Measurements from ENCODE around the gene STX5.
"Not testable (repeated sequence)": the region's sequence is repeated elsewhere in the genome, so short reads cannot be mapped to it uniquely, and the experiment has no call there.

The STX5 gene

DNA sequence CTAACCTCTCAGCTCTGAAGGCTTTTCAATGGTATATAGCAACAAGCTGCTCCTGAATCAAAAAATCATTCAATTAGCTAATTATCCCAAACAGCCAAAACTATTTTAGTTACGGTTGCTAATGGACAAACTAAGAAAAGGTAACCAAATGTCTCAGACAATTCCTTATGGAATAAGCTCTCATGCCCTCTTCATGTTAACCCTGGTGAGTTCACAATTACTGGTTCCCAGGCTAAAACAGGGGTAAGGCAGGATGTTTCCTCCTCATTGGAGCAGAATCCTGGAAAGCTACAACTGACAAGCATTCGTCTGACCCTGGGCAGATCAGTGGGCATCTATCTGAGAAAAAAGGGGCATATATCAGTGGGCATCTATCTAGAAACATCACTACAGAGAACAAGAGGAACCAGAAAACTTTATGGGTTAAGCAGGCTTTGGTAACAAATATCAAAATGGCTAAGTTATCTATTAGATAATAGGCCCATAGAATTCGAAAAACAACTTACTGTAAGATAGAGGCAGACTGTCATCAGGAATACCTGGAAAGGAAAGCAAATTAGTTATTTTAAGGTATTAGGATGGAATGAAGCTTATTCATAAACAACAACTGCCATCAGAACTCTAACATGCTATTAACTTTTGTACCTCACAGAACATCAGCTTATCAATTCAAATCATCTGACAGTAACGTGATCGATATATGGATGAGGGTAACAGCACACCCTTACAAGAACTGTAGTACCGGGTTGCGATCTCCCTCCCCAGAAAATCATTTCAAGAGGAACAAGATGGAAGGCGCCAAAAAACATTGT, 22.4 kb upstream of the STX5 start:
- no peak for DNase-seq

DNA sequence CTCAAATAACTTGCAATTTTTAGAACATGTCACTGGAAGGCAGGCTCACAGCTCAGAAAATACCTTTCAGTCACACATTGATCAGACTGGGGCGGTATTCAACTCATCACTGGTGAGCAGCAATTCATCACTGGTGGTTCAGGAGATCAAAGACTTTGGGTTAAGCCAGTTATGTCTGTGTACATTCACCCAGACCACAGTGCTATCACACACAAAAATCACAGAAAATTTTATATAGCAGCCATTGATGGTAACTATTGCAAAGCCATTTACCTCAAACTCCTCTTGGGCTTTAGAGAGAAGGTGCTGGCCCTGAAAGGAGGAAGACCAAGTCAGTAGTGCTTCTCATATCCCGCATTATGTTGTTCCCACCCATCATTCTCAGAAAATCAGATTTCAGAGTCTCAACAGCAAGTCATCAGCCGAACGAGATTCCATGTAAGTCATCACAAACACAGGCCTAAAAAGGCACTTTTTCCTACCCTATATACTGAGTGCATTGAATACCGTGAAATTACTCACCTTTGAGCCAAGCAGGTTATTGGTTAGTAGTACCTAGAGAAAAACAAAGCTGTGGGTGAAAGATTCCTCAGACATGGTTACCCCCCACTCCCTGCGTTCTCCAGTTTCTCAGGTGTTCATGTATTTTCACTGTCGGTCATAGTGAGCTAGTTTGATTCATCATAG, 21.6 kb upstream of the STX5 start:
- DNase-seq, result no peak

DNA sequence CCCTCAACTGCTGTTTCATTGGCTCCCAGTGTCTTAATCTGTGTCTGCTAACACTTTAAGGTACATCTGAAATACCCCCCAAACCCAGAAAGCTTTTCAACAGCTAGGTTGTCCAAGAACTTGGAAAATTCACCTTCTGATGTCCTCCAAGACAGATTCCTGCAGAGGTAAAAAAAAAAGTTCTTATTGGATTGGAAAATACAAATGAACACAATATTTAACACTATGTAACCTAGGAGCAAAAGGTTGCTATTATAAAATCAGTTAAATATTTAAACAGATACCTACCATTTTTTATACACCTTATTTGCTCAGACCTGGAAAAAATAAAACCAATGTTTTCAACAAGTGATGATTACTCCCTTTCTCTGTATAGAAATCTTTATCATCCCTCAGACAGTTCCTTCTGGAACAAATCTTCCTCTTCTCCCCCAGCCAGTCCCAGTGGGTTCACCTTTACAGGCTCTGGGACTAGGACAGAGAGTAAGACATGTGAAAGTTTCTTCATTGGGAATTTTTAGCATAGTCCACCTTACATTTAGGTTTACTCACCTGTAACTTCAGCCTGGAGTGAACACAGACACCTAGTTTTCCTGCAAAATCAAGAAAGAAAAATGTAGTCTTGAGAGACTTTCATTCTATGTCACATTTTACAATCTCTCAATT, 20.8 kb upstream of the STX5 start:
- DNase-seq, result no peak

DNA sequence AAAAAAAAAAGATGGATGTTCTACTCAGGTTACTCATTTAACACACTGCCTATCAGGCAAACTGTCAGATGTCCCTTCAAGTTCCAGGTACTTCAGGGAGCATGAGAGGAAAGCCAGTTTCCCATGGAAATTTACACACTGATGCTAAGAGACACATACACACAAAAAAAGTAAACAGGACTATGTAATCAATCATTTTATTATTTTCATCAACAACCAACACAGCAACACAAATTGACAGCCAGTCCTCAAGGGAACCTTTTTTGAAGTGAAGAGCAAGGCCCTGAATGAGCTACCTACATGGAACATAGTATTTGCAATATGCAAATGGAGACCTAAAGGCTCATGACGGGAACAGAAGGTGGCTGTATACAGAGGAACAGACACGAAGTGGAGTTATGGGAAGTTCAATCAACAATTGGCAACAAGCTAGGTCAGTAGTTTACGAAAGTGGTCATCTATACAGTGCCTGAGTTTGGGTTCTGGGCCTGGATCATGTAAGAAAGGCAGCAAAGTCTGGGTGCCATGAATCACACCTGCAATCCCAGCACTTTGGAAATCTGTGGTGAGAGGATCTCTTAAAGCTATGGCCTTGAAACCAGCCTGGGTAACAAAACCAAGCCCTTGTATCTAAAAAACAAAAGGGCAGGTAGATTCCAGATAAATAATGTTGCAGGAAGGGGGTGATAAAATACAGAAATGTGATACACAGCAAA, 20.1 kb upstream of the STX5 start:
- DNase-seq, result no peak

DNA sequence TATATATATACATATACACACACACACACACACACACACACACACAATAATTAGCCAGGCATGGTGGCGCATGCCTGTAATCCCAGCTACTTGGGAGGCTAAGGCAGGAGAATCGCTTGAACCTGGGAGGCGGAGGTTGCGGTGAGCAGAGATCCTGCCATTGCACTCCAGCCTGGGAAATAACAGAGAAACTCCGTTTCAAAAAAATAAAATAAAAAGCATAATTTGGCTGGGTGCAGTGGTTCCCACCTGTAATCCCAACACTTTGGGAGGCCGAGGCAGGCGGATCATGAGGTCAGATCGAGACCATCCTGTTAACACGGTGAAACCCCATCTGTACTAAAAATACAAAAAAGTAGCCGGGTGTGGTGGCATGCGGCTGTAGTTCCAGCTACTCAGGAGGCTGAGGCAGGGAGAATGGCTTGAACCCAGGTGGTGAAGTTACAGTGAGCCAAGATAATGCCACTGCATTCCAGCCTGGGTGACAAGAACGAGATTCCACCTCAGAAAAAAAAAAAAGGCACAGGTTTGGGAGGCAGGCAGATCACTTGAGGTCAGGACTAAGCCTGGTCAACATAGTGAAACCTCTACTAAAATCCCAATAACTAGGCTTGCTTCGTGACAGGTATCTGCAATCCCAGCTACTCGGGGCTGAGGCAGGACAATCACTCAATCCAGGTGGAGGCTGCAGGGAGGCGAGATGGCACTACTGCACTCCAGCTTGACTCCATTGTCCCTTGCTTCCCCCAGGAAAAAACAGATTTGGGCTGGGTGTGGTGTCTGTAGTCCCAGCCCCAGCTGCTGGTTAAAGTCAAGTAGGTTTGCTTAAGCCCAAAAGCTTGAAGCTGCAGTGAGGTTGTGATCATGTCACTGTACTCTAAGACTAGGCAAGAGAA, 19.3 kb upstream of the STX5 start:
- DNase-seq, result no peak

DNA sequence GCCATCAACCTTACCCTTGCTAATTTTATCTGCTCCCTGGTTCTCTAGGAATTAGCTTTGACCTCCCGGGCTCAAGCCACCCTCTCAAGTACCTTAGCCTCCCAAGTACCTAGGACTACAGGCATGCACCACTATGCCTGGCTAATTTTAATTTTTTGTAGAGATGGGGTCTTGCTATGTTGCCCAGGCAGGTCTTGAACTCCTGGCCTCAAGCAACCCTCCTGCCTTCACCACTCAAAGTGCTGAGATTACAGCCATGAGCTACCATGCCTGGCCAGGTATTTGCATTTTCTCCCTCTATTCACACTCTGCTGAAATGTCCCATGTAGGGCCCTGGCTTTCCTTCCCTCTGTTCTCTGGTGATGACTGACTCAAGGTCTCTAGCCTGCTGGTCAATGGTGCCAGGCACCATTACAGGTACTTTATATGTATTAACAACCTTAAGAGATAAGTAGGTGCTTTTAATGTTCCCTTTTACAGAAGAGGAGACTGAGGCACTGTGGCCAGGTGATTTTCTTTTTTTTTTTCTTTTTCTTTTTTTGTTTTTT, 16.0 kb upstream of the STX5 start:
- DNase-seq, result no peak

DNA sequence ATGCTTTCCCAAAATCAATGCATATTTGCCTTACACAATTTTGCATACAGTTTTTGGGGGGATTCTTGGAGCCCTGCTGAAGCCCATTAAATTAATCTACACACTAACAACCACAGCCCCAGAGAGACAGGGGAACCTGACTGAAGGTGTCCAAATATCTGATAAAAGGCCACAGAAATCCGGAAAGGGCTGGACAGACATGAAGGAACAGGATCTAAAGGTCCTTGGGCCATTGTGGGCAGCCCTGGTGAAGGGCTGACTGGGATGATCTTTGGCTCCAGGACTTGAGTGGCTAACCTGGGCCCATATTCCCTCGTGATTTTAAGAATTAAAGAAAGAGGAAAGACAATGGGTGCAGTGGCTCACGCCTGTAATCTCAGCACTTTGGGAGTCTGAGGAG, 14.3 kb upstream of the STX5 start:
- no peak for DNase-seq

DNA sequence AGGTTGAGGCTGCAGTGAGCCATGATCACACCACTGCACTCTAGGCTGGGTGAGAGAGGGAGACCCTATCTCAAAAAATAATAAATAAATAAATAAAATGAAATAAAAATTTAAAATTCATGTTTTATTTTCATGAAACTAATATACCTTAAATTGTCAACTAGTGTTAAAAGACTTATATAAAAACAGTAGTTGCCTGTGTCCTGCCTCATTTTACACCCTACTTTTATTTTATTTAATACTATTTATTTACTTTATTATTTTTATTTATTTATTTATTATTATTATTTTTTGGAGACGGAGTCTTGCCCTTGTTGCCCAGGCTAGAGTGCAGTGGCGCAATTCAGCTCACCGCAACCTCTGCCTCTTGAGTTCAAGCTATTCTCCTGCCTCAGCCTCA, 12.3 kb upstream of the STX5 start:
- no peak for DNase-seq

DNA sequence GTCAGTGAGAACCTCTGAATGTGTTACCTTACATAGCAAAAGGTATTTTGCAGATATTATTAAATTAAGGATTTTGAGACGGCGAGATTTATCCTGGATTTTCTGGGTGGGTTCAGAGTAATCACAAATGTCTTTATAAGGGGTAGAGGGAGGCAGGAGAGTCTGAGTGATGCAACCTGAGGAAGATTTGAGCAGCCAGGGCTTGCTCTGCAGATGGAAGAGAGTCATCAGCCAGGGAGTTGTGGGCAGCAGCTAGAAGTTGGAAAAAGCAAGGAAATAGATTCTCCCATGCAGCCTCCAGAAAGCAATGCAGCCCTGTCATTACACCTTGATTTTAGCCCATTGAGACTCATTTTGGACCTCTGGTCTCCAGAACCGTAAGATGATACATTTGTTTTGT, 11.6 kb upstream of the STX5 start:
- DNase-seq, result no peak

DNA sequence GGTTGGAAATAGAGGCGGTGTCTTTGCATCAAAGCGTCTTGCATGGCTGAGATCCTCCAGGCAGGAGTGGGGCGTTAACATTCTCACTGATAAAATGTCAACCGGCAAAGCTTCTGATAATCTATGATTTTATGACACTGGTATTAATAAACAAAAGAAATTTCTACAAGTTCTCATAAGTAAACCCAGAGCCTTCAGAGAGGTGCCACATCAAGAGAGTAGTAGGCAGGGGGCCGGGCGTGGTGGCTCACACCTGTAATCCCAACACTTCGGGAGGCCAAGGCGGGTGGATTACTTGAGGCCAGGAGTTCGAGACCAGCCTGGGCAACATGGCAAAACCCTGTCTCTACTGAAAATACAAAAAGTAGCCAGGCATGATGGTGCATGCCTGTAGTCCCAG, 11.0 kb upstream of the STX5 start:
- not testable (repeated sequence) for DNase-seq

DNA sequence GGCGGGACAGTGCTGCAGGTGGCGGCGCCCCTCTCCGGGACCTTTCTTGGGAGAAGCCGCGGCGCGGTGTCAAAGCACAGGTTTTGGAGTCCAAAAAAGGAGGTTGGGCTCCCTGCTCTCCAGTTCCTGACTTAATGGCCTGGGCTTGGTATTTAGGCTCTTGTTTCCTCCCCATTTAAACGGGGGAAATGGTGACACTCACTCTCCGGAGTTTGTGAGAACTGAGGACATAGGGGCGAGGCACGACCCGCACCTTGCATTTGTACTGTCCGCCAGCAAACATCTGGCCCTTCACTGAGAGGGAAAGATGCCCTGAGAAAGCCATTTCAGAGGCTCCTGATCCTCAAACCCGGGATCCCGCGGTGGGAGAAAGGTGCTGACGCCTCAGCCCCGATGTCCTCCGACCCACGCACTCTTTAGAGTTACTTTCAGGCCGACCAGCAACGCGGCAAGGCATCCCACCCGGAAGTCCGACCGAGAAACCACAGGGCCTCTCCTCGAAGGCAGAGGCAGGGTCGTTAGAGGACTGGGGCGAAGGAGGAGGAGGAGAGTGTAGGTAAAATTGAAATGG, 10.4 kb upstream of the STX5 start:
- no peak for DNase-seq

DNA sequence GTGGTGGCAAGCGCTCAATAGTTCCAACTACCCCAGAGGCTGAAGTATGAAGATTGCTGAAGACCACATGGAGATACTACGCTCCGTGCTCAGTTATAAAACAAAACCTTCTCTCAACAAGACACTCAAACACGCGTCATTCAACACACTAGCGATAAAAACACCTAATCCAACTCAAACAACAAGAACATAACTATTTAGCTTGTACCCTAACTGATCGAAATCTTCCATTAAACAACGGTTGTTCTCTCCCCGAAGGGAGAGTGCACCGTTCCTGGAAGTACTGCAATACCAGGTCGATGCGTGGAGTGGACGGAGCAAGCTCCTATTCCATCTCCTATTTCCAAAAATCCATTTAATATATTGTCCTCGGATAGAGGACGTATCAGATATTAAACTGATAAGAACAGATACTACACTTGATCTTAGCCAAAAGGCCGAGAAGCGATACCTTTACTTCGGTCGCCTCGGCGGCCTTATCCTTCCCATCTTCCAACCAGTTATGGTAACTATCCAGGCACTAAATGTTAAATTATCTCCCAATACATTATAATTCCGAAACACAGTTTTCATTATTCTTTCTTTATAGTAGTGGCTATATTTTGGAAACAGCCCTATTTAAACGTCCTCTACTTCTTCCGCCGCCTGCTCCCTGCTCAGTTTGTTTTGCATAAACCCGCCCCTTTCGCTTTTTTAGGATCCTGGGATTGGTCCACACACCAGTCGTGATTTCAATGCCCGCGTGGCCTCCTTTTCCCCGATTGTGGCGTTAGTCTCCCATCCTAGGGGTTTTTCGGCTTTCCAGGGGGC, 9.7 kb upstream of the STX5 start:
- DNase-seq, result peak; percentile 99

DNA sequence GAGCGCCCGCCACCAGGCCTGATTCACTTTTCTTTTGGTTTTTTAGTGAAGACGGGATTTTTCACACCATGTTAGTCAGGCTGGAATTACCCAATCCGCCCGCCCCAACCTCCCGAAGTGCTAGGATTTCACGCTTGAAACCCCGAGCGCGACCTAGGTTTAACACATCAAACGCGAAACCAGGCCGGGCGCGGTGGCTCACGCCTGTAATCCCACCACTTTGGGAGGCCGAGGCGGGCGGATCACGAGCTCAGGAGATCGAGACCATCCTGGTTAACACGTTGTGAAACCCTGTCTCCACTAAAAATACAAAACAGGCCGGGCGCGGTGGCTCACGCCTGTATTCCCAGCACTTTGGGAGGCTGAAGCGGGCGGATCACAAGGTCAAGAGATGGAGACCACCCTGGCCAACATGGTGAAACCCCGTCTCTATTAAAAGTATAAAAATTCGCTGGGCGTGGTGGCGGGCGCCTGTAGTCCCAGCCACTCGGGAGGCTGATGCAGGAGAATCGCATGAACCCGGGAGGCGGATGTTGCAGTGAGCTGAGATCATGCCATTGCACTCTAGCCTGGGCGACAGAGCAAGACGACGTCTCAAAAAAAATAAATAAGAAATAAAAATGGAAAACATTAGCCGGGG, 9.0 kb upstream of the STX5 start:
- not testable (repeated sequence) for DNase-seq

DNA sequence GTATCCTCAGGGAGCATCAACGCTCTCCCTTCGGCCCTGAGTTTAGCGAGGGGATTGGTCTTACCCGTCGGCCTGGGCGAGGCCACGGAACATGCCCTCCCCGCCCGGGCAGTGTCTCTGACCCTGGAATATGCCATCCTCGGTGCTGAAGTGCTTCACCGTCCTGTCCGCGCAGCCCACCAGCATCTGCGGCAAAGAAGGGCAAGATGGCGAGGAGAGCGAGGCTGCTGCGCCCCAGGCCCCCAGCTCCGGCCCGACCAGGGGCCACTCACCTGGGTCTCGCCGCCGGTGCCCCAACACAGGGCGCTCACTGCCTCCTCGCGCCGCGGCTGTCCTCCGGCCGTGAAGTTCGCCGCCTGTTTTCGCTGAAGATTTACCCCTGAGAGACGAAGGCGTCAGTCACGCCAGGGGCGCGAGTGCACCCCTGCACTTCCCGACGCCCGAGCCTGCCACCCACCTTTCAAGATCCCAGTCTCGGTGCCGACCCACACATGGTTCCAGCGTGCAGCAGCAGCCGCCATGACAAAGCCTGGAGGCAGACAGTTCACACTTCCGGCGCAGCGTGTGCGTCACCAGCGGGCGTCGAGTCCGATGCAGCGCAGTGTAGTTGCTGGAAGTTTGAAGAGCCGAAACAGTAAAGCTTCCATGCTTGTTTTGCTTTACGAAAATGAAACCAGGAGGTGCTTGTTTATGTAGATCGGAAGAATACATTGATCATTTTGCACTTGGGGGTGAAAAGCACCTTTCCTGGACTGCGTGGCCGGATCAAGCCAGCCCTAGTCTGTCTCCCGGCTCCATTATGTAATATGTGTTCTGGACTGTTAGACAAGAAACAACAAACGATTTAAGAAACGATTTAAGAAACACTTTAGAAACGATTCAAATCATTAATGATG, 7.4 kb upstream of the STX5 start, which contains the start of gene WDR74:
Gene WDR74, minus strand, starts transcription at position 541 of the 896 bp plus-strand sequence. Its CDS starts 20 bp downstream, at position 521.
- peak; percentile 85 to 88 for DNase-seq

DNA sequence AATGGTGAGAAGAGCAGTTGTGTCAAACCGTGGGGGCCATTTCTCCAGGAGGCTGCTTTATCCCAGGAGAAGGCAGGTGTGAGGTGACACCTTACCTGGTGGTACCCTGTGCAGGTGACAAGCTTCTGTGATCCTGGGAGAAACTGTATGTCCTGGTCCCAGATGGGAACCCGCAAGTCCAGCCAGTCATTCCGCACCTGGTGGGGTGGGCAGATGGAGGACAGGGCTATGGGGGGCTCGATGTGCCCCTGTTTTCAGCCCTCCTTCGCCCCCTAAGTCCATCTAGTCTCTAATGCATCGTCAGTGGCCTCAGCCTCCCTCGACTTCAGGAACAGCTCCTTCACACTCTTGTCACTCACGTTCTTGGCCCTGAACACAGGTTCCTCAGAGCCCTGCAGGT, 3.5 kb upstream of the STX5 start:
- DNase-seq, result no peak

DNA sequence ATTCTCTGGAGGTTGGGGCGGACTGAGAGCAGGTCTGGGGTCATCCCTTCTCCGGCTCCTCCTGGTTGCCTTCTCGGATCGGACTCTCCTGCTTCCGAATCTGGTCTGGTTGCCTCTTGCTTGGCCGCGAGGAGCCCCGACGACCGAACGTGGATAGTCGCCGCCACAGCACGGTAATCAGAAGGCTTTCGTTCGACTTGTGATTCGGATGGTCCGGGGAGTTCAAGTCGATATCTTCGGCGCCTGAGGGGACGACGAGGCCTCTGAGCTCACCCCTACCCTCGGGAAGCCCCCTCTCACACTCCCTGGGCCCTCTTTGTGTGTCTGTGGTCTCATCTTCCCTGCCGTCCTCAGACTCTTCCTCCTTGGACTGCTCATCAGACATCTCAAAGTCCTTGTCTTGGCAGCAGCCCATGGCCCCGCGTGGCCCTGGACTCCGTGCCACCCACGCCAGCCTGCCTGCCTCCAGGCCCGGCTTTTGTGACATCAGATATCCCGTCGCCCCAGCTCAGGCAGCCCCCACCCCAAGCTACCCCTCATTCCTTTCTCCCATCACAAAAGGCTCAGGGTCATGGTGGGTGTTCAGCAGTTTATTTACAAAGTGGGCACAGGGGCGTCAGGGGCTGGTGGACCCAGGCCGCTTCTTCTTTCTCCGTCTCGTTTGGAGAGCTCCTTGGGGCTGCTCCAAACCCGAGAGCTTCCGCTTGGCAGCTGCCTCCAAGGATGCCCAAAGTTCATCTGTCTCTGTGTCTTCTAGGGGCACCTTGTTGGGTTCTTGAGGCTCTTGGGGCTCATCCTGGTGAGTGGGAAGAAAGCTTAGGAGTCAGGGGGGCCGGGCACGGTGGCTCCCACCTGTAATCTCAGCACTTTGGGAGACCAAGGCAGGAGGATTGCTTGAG, 734 bp upstream of the STX5 start, which contains the start of gene TEX54:
Gene TEX54, minus strand, starts transcription at position 506 of the 899 bp plus-strand sequence.
- no peak for DNase-seq

DNA sequence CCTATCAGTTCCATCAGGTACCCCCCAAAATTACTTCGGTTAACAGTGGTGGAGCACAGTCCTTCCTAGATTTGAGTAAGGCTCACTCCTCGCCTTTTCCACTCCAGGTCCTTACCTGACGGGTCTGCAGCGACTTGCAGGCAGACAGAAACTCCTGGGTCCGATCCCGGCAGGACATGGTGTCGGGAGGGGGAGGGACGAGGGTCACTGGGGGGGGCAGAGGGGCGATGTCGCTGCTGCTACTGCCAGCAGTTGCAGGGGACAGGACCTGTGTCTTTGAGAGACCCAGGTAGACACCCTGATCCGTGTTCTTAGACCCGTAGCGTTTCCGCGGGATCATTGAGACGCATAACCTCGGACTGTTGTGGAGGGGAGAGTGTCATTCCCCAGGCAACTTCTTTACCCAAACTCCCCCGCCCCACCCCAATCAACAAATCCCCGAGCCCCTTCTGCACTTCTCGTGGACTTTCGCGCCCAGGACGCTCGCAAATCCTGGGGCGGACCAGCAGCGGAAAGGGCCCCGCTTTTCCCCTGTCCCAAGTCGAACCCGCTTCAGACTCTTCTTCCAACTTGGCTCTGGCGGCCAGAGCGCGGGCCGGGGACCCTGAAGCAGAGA, 839 bp downstream of the STX5 start:
- no peak for DNase-seq
